ENCODE results near the gene LAIR2.
"Not testable (repeated sequence)": the region's sequence is repeated elsewhere in the genome, so short reads cannot be mapped to it uniquely, and the experiment has no call there.

The LAIR2 gene

DNA sequence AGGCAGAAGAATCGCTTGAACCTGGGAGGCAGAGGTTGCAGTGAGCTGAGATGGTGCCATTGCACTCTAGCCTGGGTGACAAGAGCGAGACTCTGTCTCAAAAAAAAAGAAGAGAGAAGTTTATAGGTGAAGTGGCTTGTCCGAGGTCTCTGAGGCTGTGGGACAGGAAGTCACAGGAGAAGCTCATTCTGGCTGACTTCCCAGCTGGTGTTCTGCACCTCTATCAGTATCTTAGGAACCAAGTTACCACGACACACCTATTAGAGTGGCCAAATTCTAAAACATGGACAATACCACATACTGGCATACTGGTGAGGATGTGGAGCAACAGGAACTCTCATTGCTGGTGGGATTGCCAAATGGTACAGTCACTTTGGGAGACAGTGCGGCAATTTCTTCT, 7.3 kb upstream of the LAIR2 start:
- not testable (repeated sequence) for DNase-seq

DNA sequence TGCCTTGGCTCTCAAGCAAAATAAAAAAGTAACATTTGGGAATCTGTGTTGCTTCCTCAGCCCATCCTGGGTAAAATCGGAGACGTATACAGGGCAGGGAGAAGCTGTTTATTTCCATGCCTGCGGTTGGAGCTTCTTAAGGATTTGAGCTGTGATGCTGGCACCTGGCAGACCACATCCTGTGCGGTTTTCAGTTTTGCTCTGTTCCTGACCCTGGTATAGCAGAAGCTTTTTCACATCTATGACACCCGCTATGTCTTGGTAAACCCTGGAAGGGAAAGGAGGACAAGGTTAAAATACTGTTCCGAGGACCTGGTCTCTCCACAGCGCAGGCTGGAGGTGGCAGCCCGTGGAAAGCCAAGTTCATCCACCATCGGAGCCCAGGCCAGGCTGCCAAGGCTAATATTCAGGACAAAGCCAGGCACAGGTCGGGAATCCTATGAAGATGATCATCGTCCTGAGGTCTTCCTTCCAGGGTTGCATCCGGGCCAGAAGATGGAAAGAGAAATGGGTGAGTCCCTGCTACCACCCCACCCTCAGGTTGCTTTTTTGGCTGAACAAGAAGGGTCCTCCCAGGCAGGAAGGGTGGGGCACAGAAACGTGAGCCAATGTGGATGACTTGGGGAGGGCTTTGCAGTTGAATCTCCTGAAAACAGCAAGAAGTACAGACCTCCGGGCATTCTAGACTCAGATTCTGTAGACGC, 4.7 kb upstream of the LAIR2 start:
- DNase-seq = not testable (repeated sequence)

DNA sequence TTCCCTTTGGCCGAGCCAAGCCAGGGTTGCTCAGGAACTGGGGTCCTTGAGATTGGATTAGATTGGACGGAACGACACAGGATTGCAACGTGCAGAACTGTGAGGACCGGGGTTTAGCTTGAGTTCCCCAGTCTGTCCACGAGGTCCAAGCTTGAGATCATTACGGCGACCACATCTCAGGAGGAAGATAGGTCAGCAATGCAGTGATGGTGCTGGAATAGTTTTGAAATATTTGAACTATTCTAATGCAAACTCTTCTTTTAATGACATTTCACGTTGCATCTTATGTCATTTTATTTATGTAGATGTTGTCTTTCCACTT, 4.2 kb upstream of the LAIR2 start:
- DNase-seq = peak; percentile 35

DNA sequence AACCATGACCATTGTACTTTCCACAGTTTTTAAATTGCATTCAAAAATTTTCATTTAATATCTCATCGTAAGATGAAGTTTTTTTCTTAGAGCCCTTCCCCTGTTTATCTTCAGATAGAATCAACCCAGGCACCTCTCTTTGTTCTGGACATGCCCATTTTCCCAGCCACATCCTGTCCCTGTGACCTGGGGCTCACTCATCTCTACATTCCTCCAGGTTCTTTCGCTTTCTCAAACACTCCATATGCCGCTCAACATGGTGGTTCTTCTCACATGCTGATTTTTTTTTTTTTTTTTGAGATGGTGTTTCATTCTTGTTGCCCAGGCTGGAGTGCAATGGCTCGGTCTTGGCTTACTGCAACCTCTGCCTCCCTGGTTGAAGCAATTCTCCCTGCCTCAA, 2.9 kb downstream of the LAIR2 start:
- not testable (repeated sequence) for DNase-seq

DNA sequence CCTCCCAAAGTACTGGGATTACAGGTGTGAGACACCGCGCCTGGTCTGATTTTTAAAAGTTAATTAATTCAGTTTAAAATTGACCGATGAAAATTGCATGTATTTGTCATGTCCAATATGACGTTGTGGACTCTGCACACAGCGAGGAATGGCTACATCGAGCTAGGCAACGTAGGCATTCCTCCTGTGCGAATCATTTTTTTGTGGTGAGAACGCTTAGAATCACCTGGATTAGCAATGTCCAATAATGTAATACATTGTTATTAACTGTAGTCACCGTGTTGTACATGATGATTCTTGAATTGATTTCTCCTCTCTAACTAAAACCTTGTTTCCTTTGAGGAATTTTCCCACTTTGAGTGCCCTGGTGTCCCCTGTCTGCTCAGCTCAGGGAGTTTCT, 3.4 kb downstream of the LAIR2 start:
- DNase-seq = no peak

DNA sequence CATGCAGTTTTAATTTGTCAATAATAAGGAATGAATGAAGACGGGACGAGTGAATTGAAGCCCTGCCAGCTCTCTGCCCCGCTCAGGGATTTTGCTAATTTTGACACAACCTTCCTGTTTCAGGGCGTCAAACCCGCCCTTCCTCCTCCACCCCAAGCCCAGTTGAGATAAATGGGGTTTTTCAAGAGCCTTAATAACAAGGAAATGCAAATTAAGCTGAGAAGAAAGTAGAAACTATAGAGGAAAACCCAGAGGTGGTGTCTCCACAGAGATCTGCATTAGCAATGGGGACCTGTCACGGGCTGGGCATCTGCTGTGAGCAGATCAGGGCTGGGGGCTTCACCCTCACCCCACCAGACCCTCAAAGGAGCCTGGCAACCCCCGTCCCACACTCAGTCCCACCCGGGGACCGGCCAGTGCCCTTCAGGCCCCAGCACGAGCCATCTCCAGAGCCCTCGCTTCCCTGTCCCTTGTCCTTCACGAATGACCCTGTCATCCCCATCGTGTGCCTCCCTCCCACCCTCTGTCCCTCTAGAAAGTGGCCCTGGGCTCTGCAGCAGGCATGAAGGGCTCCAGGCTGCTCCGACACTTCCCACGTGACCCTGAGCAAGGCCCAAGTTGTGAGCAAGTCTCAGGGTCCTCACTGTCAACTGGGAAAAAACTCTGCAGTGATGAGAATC, 4.5 kb downstream of the LAIR2 start:
- not testable (repeated sequence) for DNase-seq

DNA sequence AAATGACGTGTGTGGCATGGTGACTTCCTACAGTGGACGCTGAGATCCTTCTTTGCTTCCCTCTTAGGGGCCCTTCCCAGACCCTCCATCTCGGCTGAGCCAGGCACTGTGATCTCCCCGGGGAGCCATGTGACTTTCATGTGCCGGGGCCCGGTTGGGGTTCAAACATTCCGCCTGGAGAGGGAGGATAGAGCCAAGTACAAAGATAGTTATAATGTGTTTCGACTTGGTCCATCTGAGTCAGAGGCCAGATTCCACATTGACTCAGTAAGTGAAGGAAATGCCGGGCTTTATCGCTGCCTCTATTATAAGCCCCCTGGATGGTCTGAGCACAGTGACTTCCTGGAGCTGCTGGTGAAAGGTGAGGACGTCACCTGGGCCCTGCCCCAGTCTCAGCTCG, 5.2 kb downstream of the LAIR2 start:
- no peak for DNase-seq

DNA sequence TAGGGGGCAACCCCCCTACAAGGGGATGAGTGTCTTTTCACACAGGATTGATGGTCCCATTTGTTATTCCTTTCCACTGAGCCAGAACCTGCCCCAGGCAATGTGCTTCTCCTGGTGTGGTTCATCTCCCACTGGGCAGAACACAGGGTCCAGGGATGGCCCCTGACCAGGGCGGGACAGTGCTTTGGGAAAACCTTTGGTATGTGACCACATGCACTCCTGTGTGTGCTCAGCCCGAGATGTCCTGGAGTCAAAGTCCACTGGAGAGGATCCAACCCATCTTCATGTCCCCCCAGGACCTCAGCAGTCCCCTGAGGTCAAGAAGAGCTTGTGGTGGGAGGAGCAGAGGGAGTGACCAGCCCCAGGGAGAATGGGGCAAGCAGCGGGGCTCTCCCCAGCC, 5.9 kb downstream of the LAIR2 start:
- not testable (repeated sequence) for DNase-seq

DNA sequence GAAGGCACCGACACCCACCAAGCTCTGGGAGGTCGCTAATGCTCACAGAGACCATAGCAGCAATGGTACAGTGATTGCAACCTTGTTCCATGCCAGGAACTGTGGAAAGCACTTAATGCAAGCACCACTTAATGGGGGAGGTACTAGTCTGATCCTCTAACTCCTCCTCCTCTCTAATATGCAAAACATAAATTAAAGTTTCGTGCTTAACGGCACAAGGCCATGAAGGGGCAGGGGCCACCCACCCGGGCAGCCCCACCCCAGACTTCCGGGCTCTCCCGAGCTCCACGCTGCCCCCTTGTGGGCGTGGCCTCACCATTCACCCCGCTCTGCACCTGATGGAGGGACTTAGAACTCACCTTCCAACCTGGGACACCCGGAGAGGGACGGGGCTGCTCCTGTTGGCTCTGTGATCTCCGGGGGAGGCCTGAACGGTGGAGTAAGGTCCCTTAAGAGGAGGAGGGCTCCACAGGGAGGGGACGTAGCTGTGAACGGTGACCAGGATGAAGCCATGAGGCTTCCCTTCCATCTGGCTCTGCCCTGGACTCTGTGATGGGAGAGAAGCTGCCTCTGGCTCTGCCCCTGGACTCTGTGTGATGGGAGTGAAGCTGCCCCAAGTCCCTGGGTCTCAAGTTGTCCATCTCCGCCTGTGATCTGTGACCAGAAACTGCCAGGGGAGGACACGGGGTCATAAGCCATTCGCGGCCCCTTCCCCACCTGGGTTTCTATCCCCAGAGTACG, 6.7 kb downstream of the LAIR2 start:
- not testable (repeated sequence) for DNase-seq

DNA sequence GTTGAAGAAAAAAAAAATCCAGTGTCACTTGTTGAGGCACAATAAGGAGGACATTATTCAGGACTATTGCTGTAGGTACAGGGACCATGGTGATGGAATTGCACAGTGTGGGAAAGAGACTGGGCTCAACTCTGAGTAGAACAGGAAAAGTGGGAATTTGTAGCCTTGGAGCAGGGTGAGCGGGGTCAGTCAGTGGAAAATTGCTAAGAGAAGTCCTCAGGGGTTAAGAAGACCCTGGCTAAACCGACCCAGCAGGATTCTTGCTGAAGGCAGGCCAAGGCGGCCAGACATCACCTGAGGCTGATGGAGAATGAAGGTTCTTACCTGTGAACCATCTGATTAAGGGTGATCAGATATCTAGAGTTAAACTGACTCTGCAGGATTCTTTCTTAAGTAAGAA, 12.5 kb downstream of the LAIR2 start:
- DNase-seq = no peak

DNA sequence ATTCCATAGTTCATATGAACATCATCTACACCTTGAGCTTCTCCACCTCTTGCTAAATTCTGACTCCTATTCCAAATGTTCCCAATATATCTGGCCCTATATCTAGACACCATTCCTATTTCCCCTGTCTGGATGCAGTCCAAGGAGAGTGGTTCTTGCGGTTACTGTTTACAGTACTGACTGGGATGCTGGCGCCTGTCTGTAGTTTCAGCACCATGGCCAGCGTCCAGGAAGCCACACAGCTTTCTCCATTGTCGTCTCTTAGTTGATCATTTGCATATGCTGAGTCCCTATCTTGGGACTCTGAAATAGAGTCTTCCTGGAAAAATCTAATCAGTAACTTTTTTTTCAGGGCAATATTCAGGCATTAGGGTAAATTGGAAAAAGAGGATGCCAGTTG, 14.9 kb downstream of the LAIR2 start:
- peak; percentile 82 for DNase-seq

DNA sequence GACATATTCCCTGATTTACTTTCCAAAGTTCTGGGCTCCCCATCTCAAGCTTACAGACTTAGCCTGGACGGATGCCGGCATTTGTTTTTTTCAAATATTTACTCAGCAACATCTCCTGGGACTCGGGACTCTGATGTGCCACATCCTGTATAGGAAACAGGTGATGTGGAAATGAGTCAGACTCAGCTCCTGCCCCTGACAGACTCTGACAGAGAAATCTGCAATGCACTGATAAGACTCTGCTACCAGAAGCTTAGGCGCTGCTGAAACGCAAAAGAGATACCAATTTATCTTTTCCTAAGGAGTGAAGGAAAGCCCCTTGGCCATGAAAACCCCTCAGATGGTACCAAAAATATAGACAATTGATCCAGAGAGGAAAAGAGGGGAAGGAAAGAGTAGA, 16.2 kb downstream of the LAIR2 start:
- DNase-seq = no peak

DNA sequence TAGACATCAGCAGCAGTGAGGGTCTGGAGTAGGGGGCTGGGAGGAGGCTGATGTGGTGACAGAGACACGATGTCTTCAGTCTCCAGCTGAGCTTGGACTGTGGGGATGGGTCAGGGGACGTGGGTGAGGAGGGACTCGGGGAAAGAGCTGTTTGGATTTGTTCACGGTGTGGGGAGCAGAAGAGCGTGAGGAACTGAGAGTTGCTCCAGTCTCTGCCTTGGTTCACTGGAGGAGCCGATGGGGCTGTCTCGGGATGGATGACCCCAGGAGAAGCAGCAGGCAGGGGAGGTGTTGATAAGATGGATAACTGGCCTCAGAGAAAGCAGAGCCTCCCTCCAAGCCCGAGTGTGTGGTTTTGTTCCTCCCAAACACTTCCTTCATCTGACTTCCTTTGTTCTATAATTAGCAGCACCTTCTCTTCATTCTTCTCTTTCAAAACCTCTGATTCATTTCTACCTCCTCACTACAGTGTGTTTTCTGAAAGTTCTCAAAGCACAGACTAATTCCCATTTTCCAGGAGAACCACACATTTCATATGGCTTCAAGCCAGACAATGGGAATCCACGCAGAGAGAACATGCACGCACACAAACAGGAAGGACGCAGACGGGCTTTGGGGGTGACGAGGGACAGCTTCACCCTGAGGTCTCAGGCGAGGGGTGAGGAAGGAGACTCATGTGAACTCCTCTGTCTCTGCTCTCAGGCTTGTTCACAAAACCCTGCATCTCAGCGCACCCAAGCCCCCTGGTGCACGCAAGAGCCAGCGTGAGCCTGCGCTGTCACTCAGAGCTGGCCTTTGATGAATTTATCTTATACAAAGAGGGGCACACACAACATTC, 18.6 kb downstream of the LAIR2 start:
- DNase-seq = peak; percentile 23

DNA sequence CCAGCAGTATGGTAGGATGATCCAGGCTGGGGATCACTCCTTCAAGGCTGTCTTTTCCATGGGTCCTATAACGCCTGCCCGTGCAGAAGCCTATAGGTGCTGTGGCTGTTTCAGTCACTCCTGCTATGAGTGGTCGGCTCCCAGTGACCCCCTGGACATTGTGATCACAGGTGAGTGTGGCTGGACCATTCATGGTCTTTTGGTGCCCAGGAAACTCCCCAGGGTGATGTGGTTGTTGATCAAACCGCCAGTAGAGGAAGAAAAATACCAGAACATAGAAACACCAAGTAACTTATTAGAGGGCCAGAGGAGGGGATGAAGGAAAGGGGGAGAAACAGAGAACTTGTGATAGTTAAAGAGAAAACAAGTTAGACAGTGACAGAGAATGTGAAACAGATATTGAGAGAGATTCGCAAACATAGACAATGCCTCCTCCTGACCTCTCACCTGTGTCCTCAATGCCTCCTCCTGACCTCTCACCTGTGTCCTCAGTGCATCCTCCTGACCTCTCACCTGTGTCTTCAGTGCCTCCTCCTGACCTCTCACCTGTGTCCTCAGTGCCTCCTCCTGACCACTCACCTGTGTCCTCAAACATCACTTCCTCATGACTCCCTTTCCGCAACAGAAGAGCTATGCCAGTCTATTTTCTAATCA, 19.4 kb downstream of the LAIR2 start:
- DNase-seq = no peak

DNA sequence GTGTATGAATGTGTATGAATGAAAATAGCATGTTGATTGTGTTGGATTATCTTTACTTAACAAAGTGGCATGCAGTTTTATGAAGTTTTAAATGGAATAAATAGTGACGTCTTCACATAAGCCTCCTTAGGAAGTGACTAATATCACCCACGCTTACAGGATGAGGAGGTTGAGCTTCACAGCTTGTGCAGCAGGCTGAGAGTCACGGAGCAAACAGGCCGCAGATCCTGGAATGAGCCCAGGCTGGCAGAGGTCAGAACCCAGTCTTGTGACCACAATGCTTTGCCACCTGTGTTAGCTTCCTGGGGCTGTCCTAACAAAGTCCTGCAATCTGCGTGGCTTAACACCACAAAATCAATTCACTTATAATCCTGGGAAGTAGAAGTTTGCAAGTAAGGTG, 20.8 kb downstream of the LAIR2 start:
- peak; percentile 85 for DNase-seq

DNA sequence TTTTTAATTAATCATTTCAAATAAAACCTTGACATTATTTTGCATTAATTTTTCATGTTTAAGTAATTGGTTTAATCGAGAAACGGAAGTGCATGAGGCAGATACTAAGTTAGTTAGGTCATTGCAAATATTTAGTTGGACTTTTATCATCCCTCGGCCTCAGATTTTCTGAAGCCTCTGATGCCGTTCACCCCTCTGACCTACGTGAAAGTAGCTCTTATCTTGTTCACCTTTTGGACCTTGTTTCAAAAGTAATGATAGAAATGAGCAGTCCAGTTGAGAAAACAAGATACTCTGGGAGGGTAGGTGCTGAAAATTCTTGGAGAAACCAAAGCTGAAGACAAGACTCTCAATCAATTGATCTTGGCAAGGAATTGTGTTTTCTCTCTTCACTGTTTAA, 23.0 kb downstream of the LAIR2 start:
- DNase-seq = no peak

DNA sequence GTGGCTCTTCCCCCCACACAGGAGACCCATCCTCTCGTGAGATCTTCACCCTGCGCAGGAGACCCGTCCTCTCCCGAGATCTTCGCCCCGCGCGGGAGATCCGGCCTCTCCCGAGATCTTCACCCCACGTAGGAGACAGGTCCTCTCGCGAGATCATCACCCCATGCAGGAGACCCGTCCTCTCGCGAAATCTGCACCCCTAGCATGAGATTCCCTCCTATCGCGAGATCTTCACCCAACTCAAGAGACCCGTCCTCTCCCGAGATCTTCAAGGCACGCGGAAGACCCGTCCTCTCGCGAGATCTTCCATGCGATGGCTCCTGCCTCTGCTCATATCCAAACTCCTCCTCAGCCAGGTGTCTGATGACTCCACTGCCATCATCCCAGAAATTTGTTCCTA, 24.3 kb downstream of the LAIR2 start:
- no peak for DNase-seq

DNA sequence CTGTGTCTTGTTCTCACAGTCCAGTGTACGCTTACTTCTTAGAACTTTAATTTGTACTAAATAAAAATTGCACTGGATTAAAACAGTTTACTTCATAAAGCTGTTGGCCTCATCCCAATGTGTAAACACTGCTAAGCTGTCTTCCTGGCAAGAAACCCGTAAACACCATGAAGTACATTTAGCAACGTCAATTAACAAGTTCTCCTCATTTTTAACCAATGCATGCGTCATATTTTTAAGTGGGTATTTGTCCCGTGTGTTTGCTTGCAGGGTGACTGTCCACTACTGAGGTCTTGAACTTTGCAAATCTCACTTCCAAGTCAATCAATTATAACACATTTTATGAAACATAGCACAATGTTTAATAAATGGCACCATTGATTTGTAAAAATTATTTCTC, 28.2 kb downstream of the LAIR2 start:
- DNase-seq = no peak

DNA sequence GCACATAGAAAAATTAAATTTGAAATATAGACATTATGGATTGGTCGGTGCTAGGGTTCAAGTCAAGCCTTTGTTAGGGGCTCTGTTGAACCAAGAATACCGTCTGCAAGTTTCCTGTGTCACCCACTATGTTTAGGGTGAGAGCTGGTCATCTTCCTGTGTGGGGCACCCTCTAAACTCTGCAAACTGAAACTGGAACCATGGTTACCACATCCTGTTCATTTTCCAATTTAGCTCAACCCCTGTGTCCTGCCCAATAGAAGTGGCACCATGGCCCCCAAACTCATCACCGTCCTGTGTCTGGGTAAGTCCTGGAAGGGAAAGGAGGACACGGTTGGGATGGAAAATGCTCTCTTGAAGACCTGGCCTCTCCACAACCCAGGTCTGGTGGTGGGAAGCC, 29.9 kb downstream of the LAIR2 start:
- DNase-seq = peak; percentile 62

DNA sequence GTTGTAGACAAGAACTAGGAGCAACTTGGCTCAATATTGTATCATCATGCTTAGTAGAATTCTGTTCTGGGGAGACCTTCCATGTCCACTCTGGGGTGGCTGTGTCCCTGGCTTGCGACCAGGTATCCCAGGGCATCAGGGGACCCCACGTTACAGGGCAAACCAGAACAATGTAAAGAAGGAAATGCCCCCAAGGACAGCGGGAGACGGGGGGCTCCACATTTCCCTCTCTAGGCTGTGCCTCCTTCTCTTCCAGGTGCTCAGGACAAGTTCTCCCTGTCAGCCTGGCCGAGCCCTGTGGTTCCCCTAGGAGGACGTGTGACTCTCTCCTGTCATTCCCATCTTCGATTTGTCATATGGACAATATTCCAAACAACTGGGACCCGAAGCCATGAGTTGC, 30.8 kb downstream of the LAIR2 start:
- DNase-seq = no peak

DNA sequence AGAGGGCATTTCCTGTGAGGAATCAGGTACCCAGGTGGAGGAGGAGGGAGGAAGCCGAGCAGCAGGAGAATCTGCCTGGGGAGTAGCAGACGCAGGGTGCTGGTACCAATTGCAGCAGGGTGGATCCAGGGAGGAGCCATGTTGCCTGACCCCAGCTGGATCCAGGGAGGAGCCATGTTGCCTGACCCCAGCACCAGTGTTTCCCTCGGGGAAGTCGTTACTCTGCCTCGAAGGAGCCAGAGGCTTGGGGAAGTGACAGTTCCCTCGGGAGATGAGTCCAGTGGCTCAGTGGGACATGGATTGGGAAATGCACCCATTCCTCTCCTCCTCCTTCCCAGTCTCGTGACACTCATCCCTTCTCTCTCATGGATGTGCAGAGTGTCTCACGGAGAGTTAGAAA, 31.5 kb downstream of the LAIR2 start:
- no peak for DNase-seq

DNA sequence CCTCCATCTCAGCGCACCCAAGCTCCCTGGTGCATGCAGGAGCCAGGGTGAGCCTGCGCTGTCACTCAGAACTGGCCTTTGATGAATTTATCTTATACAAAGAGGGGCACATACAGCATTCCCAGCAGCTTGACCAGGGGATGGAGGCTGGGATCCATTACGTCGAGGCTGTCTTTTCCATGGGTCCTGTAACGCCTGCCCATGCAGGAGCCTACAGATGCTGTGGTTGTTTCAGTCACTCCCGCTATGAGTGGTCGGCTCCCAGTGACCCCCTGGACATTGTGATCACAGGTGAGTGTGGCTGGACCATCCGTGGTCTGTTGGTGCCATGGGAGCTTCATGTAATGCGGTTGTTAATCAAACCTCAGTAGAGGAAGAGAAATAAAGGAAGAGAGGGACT, 33.0 kb downstream of the LAIR2 start:
- no peak for DNase-seq

DNA sequence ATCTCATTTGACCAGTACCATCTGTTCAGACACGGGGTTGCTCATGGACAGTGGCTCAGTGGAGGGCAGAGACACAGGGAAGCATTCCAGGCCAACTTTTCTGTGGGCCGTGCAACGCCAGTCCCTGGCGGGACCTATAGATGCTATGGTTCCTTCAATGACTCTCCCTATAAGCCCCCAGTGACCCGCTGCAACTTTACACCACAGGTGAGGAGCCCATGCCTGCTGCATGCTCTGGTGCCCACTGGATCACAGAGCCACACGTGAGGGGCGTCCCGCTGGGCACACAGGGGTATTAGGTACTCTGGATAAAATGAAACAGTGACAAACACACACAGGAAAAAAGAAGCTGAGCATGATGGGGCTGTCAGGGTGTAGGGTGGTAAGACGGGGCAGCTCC, 34.3 kb downstream of the LAIR2 start:
- no peak for DNase-seq

Data from suppressor macrophage treated with lipopolysaccharide for 4 hours (primary cell).